Measurements from ENCODE around the gene CSRNP3. TPM values are rescaled to one million over a fixed set of nuclear protein-coding genes. Genes with fewer than 3 reads are reported as not detected.
"Not testable (repeated sequence)": the region's sequence is repeated elsewhere in the genome, so short reads cannot be mapped to it uniquely, and the experiment has no call there.

The CSRNP3 gene
- total RNA-seq, 1 experiment from 2014 or later = 3.0 TPM

DNA sequence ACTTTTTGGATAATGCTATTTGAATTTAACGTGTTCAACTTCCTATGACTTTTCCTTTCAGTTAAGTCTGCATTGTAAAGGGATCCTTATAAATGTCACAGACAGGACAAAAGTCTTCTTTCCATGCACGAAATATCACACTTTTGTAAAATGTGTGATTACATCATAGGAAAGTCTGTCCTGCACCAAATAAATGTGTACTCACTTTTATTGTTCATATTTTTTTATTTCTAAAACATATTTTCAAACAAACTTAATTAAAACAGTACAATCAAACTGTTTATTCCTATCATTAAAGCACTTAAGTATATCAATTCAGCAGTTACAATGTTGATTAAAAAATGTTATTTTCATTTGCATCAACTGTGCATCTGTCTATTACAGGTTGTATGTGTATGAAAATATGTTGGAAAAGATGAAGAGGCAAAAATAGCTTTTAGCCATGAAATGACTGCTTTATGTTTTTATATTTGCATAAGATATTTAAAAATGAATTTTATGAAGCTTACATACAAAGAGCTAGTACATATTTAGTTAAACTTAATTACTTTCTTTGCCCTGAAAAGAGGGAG is 105.6 kb downstream of the CSRNP3 start:
- Histone ChIP-seq H3K27me3 (ENCODE audit: control insufficient read depth, insufficient read depth, low read length) (no peaks in the 10 kb centered on the region), H3K36me3 (replicated peaks; ENCODE audit: control insufficient read depth, insufficient read depth, low read length) (no peaks in the 10 kb centered on the region), H3K4me3 (ENCODE audit: insufficient read depth, low read depth, low read length) (no peak overlapping the region)
- no peak for DNase-seq

DNA sequence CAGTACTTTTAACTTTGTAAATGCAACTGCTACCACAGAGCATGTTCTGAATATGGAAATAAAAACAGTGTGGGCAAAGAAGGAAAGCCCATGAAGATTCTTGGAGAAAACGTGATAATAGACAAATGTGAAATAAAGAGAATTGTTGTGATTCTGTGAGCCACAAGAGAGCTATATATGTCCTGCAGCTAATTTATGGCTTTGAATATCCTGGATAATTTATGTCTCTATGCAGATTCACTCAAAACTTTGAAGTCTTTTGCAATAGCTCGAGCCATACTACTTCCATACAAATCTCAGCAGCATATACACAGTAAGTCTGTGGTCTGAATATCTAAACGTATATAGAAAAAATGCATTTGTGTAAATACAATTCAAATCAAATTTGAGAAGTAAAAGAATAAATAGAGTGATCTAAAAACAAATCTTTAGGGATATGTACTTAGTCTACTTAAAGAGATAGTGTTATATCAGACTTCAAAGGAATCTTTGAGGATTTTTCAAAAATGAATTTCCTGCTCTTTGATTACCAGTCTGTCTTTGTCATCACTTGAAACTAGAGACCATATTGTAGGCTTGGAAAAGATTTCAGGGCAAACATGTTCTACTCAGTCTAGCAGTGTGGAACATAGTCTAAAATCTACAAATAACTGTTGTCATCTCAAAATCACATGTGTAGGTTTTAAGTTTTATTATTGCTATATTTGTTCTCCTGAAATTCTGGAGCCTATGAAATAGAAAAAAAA is 107.1 kb downstream of the CSRNP3 start:
- Histone ChIP-seq H3K27me3 (ENCODE audit: control insufficient read depth, insufficient read depth, low read length) (no peaks in the 10 kb centered on the region), H3K4me3 (ENCODE audit: insufficient read depth, low read depth, low read length) (no peak overlapping the region), H3K36me3 (replicated peaks; ENCODE audit: control insufficient read depth, insufficient read depth, low read length) (no peaks in the 10 kb centered on the region)
- no peak for DNase-seq

DNA sequence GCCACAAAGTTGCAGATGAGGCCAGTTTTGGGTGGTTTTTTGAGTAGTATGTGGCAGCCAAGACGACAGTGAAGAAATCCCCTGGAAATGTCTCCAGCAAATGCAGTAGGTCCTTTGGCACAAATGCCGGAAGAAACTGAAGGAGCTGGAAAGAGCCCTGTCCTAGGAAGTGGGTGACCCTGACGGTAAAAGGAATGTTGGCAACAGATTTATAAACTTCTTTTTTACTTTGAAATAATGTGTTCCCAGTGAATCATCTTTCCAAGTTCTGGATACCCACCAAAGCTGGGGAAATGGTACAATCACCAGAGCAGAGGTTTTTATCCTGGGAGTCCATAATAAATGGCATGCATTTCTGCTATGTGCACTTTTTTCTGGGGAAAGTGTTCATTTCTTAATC is 112.9 kb downstream of the CSRNP3 start:
- no peak for DNase-seq
- Histone ChIP-seq H3K27me3 (ENCODE audit: control insufficient read depth, insufficient read depth, low read length) (no peaks in the 10 kb centered on the region), H3K36me3 (replicated peaks; ENCODE audit: control insufficient read depth, insufficient read depth, low read length) (no peaks in the 10 kb centered on the region), H3K4me3 (ENCODE audit: insufficient read depth, low read depth, low read length) (no peak overlapping the region)

DNA sequence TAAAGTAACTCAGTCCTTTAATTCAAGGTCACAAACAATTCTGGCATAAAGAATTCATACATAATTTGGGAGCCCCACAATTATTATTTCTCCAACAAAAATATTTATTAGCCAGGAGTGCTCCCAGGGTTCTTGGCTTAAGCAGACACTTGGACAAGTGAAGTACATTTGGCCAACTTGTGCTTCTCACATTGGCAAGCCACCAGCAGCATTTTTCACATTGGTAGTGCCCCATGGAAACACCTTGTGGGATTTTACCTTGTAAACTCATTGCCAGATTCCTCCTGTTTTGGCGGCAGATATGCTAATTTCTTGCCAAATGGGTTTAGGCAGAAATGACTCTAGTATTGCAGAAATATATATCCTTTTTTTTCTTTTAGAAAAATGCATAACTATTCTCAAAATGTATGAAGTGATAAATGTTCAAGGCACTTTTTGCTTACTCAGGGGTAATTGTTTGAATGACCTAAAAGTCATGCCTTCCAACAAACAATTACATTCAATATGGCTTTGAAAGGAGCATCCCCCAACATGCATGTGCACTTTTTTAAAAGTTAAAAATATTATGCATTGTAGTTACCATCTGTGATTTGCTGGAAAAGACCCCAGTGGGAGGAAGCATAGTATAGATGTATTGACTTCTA is 113.5 kb downstream of the CSRNP3 start:
- DNase-seq = no peak
- H3K4me3 ChIP-seq (ENCODE audit: insufficient read depth, low read depth, low read length) = no peak overlapping the region
- H3K36me3 ChIP-seq (replicated peaks; ENCODE audit: control insufficient read depth, insufficient read depth, low read length) = no peaks in the 10 kb centered on the region
- H3K27me3 ChIP-seq (ENCODE audit: control insufficient read depth, insufficient read depth, low read length) = no peaks in the 10 kb centered on the region

DNA sequence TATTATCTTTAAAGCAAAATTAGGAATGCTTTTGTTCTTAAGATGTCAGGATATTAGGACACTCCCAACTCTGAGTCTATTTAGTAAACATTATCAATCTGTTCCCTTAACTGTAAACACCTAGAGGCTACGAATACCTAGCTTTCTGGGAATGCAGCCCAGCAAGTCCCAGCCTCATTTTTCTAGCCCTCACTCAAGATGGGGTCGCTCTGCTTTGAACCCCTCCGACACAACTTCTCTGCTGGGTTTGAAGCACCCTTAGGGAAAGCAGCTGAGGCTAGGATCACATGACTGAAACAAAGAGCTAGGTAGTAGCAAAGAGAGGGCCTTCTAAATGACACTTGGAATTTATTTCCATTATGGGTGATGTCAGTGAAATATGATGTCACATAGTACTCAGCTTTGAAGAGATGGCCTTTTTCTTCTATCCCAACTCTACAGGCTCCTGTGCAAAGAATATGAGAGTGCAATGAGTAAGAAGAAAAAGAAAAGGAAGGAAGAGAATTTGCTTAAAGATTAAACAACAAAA is 114.7 kb downstream of the CSRNP3 start:
- Histone ChIP-seq H3K4me3 (ENCODE audit: insufficient read depth, low read depth, low read length) (no peak overlapping the region), H3K27me3 (ENCODE audit: control insufficient read depth, insufficient read depth, low read length) (no peaks in the 10 kb centered on the region), H3K36me3 (replicated peaks; ENCODE audit: control insufficient read depth, insufficient read depth, low read length) (no peaks in the 10 kb centered on the region)
- DNase-seq = no peak

DNA sequence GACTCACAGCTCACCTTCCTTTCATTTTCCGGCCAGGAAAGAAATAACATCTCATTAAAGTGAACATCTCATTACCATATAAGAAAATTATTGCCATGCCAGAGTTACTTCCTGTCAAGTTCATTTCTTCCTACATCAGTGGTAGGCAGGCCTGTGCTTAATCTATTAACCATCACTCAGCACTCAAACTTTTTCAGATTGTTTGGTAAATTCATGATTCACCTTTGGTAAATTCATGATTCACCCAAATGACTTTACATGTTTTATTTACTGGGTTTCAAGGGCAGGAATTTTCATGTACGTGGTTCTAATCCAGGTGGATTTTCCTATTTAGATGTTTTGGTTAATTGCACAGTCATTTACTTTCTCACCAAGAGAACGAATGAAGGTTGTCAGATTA is 116.5 kb downstream of the CSRNP3 start:
- H3K36me3 ChIP-seq (replicated peaks; ENCODE audit: control insufficient read depth, insufficient read depth, low read length) = no peaks in the 10 kb centered on the region
- DNase-seq = no peak

DNA sequence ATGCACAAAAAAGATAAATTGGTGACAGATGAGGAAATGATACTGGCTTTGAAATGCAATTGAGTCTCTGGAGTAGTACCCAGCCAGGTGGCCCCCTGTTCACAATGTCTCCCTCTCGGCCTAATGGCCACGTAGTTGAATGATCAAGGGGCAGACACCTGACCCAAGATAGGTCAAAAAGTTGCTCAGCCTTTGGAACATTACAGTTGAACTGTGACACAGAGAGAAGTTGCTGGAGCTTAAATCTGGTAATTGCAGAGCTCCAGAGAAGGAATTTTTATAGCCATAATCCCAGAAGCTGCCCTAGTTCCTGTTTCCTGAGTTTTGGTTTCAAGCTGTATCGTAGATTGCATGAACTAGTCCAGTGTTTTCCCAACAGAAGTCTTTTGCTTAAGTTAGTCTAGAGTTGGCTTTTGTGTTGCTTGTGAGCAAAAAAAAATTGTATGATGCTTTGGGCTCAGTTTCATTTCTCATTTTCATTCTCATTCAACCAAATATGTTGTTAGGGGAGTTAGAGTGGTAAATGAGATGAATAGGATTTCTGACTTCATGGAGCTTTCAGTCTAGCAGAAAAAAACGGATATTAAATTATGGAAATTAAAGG is 117.9 kb downstream of the CSRNP3 start:
- DNase-seq = no peak
- H3K4me3 ChIP-seq (ENCODE audit: insufficient read depth, low read depth, low read length) = no peak overlapping the region

More for the DNA sequence above, 116.5 kb downstream of the CSRNP3 start:
- Histone ChIP-seq H3K4me3 (ENCODE audit: insufficient read depth, low read depth, low read length) (no peak overlapping the region), H3K27me3 (ENCODE audit: control insufficient read depth, insufficient read depth, low read length) (no peaks in the 10 kb centered on the region)

DNA sequence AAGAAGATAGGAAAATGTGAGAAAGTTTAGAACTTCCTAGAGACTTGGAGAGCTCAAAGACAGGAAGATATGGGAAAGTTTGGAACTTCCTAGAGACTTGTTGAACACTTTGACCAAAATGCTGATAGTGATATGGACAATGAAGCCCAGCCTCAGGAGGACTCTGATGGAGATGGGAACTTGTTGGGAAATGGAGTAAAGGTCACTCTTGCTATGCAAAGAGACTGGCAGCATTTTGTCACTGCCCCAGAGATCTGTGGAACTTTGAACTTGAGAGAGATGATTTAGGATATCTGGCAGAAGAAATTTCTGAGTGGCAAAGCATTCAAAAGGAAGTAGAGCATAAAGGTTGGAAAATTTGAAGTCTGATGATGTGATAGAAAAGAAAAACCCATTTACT is 121.5 kb downstream of the CSRNP3 start:
- not testable (repeated sequence) for DNase-seq; H3K4me3 ChIP-seq (ENCODE audit: insufficient read depth, low read depth, low read length); H3K27me3 ChIP-seq (ENCODE audit: control insufficient read depth, insufficient read depth, low read length); H3K36me3 ChIP-seq (replicated peaks; ENCODE audit: control insufficient read depth, insufficient read depth, low read length)

More for the DNA sequence above, 117.9 kb downstream of the CSRNP3 start:
- Histone ChIP-seq H3K27me3 (ENCODE audit: control insufficient read depth, insufficient read depth, low read length) (no peaks in the 10 kb centered on the region), H3K36me3 (replicated peaks; ENCODE audit: control insufficient read depth, insufficient read depth, low read length) (no peaks in the 10 kb centered on the region)

DNA sequence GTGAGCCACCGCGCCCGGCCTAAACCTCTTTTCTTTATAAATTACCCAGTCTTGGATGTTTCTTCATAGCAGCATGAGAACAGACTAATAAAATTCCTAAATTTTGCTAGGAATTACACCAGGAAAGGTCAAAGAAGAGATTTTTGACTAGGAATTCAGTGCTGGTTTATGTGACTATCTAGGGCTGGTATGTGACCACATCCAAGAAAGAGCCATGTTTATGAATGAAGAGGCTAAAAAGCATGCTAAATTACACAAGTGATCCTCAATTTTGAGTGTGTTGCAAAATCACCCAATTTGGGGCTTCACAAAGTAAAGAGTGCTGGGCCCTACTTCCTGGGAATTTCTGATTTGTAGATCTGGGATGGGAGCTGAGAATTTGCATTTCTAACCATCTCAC is 123.6 kb downstream of the CSRNP3 start:
- H3K27me3 ChIP-seq (ENCODE audit: control insufficient read depth, insufficient read depth, low read length) = no peaks in the 10 kb centered on the region
- H3K4me3 ChIP-seq (ENCODE audit: insufficient read depth, low read depth, low read length) = no peak overlapping the region
- H3K36me3 ChIP-seq (replicated peaks; ENCODE audit: control insufficient read depth, insufficient read depth, low read length) = no peaks in the 10 kb centered on the region
- DNase-seq = no peak

DNA sequence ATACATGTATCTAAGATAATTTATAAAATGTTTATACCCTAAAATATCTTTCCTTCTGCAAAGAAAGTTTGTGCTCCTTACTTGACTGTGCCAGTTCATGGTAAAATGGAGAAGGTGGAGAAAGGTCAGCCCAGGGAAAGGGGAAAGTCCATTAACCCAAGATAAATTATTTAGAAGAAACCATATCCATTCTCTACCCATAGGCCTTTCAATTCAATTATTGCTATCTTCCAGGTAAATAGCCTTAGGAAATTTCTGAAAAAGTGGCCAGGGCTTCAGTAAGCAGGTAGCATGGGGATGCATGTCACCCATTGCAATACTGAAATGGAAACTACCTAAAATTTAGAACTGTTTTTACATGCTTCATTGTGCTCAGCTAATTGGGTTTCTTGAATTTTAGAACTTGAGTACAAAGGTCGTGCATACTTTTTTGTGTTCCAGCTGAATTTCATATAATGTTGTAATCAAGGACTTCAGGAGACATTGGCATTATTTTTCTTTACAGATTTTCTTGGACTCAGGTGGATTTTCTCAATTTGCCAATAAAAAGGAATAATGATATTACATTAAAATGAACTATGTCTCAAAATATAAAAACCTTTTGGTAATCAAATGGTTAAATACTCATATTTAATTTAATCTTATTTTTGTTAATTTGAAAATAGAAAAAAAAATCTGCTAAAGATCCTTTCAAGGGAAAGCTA is 124.9 kb downstream of the CSRNP3 start:
- no peaks in the 10 kb centered on the region for H3K36me3 ChIP-seq (replicated peaks; ENCODE audit: control insufficient read depth, insufficient read depth, low read length)

DNA sequence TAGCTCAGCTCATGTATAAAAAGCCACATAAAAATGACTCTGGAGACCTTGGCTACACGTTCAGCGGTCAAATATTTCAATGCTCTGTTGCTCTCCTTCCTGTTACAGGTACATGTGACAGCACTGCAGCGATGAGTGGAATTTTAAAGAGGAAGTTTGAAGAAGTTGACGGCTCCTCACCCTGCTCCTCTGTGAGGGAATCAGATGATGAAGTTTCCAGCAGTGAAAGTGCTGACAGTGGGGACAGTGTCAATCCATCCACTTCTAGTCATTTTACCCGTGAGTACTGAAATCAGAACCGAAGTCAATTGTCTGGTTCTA is 125.4 kb downstream of the CSRNP3 start:
- no peaks in the 10 kb centered on the region for H3K36me3 ChIP-seq (replicated peaks; ENCODE audit: control insufficient read depth, insufficient read depth, low read length)
- no peak for DNase-seq
- no peaks in the 10 kb centered on the region for H3K27me3 ChIP-seq (ENCODE audit: control insufficient read depth, insufficient read depth, low read length)
- H3K4me3 ChIP-seq (ENCODE audit: insufficient read depth, low read depth, low read length) = no peak overlapping the region

More for the DNA sequence above, 124.9 kb downstream of the CSRNP3 start:
- Histone ChIP-seq H3K4me3 (ENCODE audit: insufficient read depth, low read depth, low read length) (no peak overlapping the region), H3K27me3 (ENCODE audit: control insufficient read depth, insufficient read depth, low read length) (no peaks in the 10 kb centered on the region)
- no peak for DNase-seq

DNA sequence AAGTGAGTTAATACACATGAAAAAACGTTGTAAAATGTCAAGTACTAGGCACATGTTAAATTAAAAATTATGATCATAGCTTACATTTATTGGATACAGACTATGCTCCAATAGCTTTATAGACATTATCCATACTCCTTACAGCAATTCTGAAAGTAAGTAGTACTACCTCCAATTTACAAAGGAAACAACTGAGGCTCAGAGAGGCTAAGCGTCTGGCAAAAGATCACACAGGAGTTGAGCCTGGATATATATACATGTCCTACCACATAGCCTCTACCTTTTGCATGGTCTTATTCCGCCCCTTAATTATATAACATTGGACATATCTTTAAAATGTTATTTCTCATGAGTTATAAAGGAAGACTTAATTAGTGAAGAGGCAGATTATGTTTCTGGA is 127.3 kb downstream of the CSRNP3 start:
- DNase-seq = no peak
- Histone ChIP-seq H3K4me3 (ENCODE audit: insufficient read depth, low read depth, low read length) (no peak overlapping the region), H3K27me3 (ENCODE audit: control insufficient read depth, insufficient read depth, low read length) (no peaks in the 10 kb centered on the region), H3K36me3 (replicated peaks; ENCODE audit: control insufficient read depth, insufficient read depth, low read length) (no peaks in the 10 kb centered on the region)

DNA sequence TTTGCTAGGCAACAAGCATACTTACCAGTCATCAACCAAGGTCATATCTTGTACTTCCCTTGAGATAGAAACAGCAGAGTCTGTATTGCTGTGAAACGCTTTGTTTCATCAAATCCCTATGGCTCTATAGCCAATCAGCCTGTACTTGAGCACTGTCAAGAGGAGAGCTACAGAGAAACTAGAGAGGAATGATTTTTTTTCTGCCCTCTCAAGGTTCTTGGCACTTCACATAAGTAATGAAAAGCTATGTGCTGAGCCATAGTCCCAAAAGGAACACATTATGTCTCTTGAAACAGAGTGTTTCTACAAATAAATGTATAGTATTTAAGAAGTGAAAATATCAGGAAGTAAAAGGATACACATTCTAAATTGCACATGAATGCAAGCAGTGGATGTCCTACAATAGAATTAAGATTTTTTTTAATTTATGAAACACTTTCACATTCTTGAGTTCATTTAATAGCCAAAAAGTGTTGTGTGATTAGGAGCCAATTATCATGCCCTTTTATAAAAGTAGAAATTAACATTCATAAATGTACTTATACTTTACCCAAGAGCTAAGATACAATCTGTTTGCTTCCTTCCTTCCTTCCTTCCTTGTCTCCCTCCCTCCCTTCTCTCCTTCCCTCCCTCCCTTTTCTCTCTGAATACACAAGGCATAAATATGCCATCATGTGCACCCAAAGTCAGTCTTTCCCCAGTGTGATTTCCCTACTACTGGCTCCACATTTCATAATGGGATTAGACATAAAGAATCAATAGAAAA is 131.8 kb downstream of the CSRNP3 start:
- Histone ChIP-seq H3K27me3 (ENCODE audit: control insufficient read depth, insufficient read depth, low read length) (no peaks in the 10 kb centered on the region), H3K36me3 (replicated peaks; ENCODE audit: control insufficient read depth, insufficient read depth, low read length) (no peaks in the 10 kb centered on the region), H3K4me3 (ENCODE audit: insufficient read depth, low read depth, low read length) (no peak overlapping the region)
- DNase-seq = no peak

Measured in H7 (cell line).